CD4-positive, alpha-beta T cell treated with Interleukin-2 at 100 ng/mL for 4 hours (primary cell): Measurements from ENCODE around the gene ZNF638.
A peak's percentile ranks its signal among the peaks of the same experiment; 100 is the strongest.
"Not testable (repeated sequence)": the region's sequence is repeated elsewhere in the genome, so short reads cannot be mapped to it uniquely, and the experiment has no call there.

ENCODE experiments used
- DNase-seq: peaks from one replicate; pipeline ENCODE4 v3.0.0-alpha.2; 2020; ENCODE audit warnings: low spot score

Gene ZNF638, protein sequence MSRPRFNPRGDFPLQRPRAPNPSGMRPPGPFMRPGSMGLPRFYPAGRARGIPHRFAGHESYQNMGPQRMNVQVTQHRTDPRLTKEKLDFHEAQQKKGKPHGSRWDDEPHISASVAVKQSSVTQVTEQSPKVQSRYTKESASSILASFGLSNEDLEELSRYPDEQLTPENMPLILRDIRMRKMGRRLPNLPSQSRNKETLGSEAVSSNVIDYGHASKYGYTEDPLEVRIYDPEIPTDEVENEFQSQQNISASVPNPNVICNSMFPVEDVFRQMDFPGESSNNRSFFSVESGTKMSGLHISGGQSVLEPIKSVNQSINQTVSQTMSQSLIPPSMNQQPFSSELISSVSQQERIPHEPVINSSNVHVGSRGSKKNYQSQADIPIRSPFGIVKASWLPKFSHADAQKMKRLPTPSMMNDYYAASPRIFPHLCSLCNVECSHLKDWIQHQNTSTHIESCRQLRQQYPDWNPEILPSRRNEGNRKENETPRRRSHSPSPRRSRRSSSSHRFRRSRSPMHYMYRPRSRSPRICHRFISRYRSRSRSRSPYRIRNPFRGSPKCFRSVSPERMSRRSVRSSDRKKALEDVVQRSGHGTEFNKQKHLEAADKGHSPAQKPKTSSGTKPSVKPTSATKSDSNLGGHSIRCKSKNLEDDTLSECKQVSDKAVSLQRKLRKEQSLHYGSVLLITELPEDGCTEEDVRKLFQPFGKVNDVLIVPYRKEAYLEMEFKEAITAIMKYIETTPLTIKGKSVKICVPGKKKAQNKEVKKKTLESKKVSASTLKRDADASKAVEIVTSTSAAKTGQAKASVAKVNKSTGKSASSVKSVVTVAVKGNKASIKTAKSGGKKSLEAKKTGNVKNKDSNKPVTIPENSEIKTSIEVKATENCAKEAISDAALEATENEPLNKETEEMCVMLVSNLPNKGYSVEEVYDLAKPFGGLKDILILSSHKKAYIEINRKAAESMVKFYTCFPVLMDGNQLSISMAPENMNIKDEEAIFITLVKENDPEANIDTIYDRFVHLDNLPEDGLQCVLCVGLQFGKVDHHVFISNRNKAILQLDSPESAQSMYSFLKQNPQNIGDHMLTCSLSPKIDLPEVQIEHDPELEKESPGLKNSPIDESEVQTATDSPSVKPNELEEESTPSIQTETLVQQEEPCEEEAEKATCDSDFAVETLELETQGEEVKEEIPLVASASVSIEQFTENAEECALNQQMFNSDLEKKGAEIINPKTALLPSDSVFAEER (N-terminal part only)

DNA sequence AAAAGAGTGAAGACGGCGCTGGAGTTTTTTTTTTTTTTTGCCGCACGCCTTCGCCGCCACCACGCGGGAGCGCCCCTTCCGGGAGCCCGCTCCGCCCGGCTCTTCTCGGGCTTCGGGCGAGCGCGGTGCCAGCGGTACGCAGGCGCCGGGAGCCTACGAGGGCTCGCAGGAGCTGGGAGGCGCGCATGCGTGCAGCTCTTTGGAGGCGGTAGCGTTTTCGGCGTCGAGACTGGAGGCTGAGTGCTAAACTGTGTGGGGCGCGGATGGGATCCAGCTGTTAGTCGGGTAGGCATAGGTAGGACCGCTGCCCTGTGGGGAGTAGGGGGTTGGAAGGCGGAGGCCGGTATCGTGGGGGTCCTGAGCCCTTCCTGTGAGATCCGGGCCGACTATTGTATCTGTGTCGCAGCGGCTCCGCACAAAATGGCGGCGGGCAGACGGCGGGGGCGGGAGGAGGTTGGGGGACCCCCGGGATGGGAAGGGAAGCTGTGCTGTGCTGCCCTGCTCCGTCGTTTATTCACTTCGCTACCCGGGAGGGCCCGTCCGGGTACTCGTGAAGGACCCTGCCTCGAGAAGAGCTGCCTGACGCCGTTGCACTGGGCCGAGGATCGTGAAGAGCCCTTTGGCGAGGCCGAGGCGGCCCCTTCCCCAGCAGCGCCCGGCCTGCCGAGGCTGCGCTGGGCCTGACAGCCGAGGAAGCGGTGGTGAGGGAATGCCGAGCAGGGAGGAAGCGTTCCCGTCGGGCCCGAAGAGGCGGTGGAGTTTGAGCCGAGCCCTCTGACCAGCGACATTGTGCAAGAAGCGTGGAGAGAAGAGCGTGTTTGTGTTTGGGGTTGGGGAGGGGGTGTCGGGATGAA is at the start of gene ZNF638:
Gene ZNF638, plus strand, starts transcription at position 202 of the 854 bp plus-strand sequence. CDS start 17,173 bp downstream, outside the sequence.
- DNase-seq = peak; percentile 92

DNA sequence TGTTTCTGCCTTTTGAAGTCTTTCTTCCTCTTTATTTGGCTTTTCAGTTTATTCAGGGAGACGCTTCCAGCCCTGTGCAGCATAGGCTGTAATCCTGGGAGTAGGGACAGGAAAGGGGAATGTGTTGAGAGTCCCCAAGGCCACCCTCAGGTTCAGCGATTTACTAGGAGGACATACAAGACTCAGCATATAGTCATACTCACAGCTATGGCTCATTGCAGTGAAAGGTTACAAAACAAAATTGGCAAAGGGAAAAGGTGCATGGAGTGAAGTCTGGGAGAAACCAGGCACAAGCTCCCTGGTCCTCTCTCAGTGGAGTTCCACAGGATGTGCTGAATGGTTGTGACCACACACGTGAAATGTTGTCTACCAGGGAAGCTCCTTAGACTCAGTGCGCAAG is 49.6 kb upstream of the ZNF638 start:
- no peak for DNase-seq

DNA sequence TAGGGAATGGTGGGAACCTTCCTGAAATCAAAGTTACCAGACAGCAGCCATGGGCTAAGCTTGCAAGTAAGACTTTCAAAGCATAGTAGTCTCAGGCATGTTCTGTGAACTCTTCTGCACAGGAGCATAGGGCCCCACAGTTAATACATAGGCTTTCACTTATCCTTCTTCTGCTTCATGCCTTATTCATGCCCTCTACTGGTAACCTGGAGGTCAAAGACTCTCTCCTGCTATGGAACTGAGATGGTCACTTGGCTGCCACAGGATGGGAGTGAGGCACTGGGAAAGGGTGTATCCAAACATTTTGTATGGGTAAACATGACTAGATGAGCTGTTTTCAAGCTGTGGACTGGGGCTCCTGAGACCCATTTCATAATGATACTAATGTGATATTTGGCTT is 49.1 kb upstream of the ZNF638 start:
- DNase-seq = no peak

DNA sequence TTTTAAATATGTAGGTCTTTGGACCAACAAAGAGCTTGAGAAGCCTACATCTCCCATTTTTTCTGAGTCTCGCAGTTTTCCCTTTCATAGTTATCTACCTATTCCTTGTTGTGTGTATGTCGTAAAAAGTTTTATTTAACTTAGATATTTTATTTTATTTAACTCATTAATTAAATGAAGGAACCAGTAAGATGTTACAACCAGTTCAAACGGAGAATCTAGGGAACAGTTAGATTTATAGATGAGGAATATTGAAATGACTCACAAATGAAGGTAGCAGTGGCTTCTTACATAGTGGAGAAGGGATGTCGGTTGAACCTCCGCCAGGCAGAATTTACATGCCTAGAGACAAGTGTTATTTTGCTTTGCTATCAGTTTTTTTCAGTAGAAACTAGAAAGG is 48.5 kb upstream of the ZNF638 start:
- no peak for DNase-seq

DNA sequence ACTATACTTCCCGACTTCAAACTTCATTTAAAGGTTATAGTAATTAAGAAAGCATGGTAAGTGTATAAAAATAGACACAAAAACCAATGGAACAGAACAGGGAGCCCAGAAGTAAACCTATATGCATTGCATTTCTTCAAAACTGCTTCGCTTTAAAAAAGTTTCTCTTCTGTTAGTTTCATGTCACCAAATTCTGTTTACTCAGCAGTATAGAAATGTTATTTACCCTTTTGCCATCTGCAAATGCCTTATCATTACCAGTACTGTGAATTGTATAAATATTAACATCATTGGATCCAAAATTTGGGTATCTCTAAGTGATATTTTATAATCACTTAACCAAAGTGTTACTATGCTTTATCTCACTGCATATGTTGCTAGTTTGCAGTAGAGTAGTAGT is 45.9 kb upstream of the ZNF638 start:
- DNase-seq = no peak

DNA sequence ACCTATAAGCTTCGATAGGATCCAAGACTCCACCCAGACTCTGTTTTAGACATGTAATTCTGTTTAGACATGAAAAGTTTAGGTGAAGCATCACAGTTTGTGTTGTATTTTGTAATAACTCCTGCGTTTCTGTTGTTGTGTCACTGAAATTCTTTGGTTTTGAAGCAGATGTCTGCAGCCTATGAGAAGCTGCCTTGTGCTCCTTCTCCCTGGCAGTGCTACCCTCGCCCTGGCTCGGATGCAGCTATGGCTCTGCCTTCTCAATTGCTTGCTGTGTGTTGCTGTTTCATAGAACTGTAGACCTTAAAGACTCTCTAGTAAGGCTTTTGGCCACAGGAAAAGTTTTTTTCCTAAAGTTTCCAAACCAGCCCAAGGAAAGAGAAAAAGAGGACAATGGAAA is 40.2 kb upstream of the ZNF638 start:
- DNase-seq = no peak

DNA sequence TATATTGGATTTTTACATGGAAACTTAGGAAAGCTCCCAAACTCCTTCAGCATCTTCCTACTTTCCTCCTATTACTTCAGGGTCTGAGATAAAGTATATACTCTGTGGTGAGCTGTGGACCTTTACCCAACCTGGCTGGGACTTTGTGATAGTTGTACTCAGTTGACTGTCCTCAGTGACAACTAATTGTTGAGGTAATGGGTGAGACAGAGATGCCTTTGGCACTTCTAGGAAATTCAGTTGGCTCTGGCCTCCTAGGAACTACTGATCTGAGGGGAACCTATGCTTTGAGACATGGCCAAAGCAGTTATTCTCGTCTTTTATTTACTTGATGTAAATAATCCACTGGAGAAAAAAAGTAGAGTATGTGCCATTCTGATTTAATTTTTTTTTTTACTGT is 39.4 kb upstream of the ZNF638 start:
- no peak for DNase-seq

DNA sequence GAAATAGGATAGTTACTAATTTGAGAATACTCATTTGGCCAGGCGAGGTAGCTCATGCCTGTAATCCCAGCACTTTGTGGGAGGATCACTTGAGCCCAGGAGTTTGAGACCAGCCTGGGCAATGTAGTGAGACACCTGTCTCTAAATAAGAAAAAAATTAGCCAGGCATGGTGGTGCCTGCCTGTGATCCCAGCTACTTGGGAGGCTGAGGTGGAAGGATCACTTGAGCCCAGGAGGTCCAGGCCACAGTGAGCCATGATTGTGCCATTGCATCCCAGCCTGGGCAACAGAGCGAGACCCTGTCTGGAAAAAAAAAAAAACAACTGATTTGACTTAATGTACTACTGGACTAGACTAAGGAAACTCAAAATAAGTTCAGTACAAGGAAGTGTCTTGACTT is 32.7 kb upstream of the ZNF638 start:
- no peak for DNase-seq

DNA sequence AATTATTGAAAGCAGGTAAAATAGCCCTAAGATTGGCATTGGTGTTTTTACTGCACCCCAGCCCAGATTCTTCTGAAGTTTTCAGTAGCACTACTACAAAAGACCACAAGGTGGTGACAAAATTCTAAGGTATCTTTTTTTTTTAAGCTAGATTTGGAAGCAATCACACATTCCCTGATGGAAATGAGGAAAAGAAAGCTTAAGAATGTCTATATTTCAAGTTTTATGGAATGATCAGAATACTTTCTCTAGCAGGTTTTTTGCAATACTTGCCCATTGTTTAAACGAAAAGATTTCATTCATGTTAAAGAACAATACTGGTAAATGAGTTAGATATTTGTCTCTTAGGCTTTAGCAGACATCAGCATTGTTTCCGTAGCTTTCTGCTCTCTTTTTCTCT is 32.1 kb upstream of the ZNF638 start:
- DNase-seq = peak; percentile 39

DNA sequence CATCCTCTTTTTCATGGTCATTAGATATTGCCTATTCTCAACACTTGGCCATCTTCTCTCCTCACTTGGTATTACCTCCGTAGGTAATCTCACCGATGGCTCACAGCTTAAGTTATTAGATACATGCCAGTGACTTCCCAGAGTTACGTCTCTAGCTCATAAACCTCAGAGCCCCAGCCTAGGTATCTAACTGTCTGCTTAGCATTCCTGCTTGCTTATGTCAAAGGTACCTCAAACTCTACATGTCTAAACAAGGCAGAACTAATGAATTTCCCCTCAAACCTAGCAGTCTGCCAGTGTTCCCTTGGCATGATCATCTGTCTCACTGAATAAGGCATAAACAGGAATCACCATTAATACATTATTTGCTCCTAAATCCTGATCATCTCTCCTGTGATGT is 27.7 kb upstream of the ZNF638 start:
- DNase-seq = no peak

DNA sequence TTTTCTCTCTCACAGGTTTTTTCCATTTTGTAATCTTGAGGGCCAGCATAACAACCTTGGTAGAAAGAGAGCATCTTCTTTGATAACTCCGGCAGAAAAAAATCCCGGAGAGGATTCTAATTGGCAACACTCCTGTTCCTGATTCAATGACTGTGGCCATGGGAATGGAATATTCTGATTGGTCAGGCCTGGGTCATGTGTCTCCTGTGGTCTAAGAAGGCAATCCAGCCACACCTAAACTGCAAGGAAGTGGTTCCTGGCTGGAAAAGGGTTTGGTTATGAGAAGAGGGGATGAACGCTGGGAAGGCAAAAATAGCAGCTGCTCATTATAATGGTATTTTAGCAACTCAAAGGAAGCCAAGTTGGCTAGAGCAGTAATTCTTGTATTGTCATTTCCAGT is 24.8 kb upstream of the ZNF638 start:
- no peak for DNase-seq

DNA sequence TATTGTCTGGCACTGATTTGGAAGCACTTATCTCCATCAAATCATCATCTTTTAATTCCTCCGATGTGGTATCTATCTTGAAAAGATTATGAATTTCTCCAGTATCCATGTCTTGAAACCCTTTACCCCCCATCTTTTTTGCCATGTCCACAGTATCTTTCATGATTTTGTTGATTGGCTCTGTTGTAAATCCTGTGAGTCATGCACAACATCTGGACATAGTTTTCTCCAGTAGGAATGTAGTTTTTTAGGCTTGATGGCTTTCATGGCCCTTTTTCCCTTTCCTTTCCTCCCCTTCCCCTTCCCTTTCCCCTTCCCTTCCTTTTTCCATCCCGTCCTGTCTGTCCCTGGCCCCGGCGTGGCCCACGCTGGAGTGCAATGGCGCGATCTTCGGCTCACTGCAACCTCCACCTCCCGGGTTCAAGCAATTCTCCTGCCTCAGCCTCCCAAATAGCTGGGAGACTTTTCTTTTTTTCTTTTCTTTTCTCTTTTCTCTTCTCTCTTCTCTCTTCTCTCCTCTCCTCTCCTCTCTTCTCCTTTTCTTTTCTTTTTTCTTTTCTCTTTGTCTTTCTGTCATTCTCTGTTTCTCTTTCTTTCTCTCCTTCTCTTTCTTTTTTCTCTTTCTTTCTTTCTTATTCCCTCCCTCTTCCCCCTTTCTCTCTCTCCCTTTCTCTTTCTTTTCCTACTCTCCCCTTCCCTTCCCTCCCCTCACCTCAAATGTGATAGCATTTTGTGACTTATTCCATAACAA is 18.4 kb upstream of the ZNF638 start:
- no peak for DNase-seq

DNA sequence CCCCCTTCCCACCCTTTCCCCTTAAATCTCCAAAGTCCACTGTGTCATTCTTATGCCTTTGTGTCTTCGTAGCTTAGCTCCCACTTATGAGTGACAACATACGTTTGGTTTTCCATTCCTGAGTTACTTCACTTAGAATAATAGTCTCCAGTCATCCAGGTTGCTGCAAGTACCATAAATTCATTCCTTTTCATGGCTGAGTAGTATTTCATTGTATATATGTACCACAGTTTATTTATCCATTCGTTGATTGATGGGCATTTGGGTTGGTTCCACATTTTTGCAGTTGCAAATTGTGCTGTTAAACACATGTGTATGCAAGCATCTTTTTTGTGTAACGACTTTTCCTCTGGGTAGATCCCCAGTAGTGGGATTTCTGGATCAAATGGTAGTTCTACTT is 14.5 kb upstream of the ZNF638 start:
- DNase-seq = no peak

DNA sequence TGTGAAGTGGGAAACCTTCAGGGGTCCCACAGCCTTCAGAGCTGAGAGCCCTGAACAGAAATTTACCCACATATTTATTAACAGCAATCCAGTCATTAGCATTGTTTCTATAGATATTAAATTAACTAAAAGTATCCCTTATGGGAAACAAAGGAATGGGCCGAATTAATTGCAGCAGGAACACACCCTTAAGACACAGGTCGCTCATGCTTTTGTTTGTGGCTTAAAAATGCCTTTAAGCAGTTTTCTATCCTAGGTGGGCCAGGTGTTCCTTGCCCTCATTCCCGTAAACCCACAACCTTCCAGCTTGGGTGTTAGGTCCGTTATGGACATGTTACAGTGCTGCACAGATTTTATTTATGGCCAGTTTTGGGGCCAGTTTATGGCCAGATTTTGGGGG is 13.7 kb upstream of the ZNF638 start:
- DNase-seq = not testable (repeated sequence)

DNA sequence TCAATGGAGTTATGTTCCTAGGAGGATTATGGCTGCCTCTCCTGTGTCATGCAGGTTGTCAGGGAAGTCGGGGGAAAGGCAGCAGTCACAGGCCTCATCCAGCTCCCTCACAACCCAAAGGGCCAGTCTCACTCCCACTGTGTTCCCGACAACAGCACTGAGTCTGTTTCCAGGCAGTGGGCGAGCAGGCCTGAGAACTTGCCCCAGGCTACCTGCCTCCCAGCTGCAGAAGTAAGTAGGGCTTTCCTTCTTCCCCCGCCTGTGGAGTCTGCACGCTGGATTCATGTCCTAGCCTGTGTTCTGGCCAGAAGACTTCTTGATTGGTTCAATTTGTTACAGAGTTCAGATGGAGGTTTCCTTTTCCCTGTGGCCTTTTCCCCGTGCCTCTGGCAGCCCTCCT is 8.2 kb upstream of the ZNF638 start:
- no peak for DNase-seq

DNA sequence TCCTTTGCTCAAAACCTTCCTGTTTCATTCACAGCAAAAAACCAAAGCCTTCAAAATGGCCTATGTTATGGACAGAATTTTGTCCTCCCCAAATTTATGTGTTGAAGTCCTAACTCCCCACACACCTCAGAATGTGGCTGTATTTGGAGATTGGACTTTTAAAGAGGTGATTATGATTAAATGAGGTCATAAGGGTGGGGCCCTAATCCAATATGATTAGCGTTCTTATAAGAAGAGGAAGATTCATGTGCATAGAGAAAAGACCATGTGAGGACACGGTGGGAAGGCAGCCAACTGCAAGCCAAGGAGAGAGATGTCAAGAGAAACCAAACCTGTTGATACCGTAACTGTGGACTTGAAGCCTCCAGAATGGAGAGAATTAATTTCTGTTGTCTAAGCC is 4.6 kb upstream of the ZNF638 start:
- no peak for DNase-seq

DNA sequence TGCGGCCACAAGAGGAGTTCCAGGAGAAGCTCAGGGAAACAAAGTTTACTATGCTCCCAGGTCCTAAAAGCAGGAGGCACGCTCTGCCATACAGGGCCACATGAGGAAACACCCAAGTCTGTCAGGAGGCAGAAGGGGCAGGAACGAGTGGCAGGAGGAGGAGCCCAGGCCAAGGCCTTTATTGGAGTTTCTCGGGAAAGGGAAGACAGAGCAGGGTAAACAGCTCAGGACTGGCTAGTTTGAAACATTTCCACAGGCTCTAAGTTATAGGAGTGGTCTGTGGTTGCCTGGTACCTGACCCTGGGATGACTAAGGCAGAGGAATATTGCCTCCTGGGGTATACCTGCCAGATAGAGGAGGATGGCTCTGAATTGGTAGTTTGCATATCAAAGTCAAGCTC is 3.7 kb upstream of the ZNF638 start:
- DNase-seq = no peak

DNA sequence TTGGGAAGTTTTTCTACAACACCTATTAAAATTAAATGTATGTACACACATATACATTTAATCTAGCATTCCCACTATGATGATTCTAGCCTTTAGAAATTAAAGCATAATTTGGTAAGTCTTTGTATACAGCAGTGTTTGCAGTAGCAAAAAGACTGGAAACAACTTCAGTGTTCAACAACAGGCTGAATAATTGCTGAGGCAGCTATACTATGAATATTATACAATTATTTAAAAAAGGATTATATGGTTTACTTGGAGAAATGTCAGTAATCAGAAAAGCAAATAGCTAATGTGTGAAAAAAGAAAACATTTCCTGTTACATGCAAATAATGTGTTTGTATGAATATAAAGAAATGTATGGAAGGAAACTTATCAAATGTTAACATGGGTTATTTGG is 1.4 kb upstream of the ZNF638 start:
- no peak for DNase-seq

DNA sequence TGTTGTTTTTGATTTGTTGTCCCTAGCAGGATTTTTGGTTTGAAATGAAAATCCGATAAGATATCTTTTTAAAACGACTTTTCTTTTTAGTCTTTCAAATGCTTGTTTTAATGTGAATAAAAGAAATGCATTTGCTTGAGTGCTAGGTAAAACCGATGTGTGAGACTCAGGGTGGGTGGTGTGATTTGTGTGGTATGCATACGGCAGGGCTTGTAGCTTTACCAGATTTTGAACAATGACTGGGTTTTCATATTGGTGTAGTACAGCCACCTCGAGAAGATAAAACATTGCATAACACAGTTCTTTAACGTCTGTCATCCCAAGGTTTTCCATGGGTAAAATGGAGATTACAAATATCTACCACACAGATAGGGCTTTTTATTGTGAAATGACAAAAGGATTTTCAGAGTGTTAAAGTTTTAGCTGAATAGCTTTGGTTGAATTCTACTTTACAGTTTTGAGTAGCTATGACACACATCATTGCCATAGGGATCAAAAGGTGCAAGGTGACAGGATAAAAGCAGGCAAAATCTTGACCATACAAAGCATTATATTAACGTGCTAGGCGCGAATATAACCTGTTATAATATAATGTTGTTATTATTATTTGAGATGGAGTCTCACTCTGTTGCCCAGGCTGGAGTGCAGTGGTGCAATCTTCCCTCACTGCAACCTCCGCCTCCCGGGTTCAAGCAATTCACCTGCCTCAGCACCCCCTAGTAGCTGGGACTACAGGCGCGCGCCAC is 824 bp upstream of the ZNF638 start:
- no peak for DNase-seq

DNA sequence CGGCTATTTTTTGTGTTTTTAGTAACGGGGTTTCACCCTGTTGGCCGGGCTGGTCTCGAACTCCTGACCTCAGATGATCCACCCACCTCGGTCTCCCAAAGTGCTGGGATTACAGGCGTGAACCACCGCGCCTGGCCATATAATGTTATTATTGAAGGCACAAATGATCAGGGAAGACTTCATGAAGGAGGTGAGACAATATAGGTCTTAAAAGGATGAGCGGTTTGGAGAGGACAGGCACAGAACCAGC is 326 bp upstream of the ZNF638 start:
- not testable (repeated sequence) for DNase-seq

DNA sequence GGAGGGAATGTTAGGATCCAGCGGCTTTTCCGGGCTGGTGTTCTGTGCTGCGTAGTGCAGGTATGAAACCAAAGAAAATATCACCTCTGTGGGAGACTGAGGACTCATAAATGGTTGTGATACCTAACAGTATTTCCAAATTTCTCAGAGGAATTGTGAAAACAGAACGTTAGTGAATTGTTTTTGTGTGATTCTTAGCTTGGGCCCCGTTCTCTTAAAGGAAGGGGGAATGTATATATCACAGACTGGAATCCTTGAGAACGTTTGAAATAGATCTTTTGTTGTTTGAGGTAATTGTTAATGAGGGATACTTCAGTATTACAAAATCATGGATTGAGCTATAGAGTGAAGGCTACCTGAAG is 834 bp downstream of the ZNF638 start:
- no peak for DNase-seq
